GM12878 (cell line): ENCODE data around the gene CAPZB.

ENCODE experiments used
- ASH2L ChIP-seq: fragments of 300-600, 200-600 bp; sonication (generic); IDR thresholded peaks from 2 replicates; pipeline ENCODE4 v1.6.1; 2017; ENCODE audit warnings: low read depth, mild to moderate bottlenecking, borderline replicate concordance
- CREB1 ChIP-seq: IDR thresholded peaks from 2 replicates; pipeline ENCODE4 v1.6.1; 2012; ENCODE audit warnings: low read depth, mild to moderate bottlenecking, inconsistent platforms
- CTCF ChIP-seq, 3 experiments: IDR thresholded peaks in 2 of 3; conservative IDR thresholded peaks in 1 of 3; 2 replicates each; pipeline ENCODE4 v1.5.1; 2011; ENCODE audit warnings: low read depth in 3 of 3, low read length in 3 of 3, mild to moderate bottlenecking in 3 of 3, control low read depth in 2 of 3, moderate library complexity in 2 of 3, inconsistent platforms in 1 of 3, mixed read lengths in 1 of 3; ENCODE audit not compliant: control insufficient read depth in 2 of 3, insufficient read depth in 1 of 3; ENCODE audit errors: extremely low read depth in 1 of 3
- E2F4 ChIP-seq: IDR thresholded peaks from 2 replicates; pipeline ENCODE4 v1.6.1; 2012; ENCODE audit warnings: low read depth, low read length, improper control_type of control experiment
- POLR2A ChIP-seq: IDR thresholded peaks from 2 replicates; pipeline ENCODE4 v1.6.1; 2011; ENCODE audit warnings: low read depth, mild to moderate bottlenecking, low read length
- SMAD1 ChIP-seq: fragments of 450-650 bp; IDR thresholded peaks from 2 replicates; pipeline ENCODE4 v1.6.1; 2018; ENCODE audit warnings: mild to moderate bottlenecking, low read depth; ENCODE audit not compliant: partially characterized antibody
- TBL1XR1 ChIP-seq: IDR thresholded peaks from 2 replicates; pipeline ENCODE4 v1.6.1; 2012; ENCODE audit warnings: low read depth, low read length, improper control_type of control experiment
- ZNF384 ChIP-seq: IDR thresholded peaks from 2 replicates; pipeline ENCODE4 v1.6.1; 2012; ENCODE audit warnings: low read depth, mild to moderate bottlenecking, low read length, improper control_type of control experiment, borderline replicate concordance

DNA sequence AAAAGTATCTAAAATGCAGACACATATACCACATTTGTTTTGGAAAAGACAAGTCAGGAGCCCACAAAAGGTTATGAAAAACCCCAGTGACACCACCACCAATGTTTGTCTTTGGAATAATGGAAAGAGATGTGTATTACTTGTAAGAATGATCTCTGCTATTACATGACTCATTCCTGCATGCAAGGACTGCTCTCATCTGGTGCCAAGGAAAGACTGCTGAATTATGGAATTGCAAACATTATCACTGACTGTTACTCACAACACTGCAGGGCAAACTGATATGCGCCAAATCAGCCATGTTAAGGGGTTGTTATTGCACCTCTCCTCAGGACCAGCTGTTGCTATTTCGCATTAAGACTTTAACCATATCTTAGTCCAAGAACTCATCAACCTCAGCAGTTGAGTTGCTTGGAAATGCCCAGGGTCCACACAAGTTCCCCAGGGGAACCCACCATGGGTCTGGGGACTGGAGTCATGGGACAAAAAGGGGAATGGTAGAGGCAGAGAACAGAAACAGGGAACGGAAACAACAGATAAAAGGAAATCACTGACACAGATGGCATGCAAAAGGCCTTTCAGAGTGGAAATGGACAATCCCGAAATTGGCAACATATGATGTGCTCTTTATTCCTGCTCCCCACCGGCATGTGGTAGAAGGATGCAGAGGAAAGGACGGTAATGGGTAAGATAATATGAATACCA lies 34.4 kb downstream of the CAPZB start:
- TF ChIP-seq CTCF (IDR thresholded peaks at IDR 0.05 in 2 of 3, conservative IDR thresholded peaks at IDR 0.05 in 1 of 3; ENCODE audit: control insufficient read depth in 2 of 3, extremely low read depth in 1 of 3, insufficient read depth in 1 of 3, low read depth in 3 of 3, low read length in 3 of 3): no peak
- no peak for TF ChIP-seq ASH2L
- TF ChIP-seq ZNF384: no peak
- no peak for TF ChIP-seq TBL1XR1
- TF ChIP-seq CREB1: no peak
- TF ChIP-seq SMAD1: no peak
- no peak for TF ChIP-seq POLR2A
- no peak for TF ChIP-seq E2F4
